Neural progenitor cell (in vitro differentiated cells): ENCODE measurements around the gene GLIS2. TPM values are rescaled to one million over a fixed set of nuclear protein-coding genes. Genes with fewer than 3 reads are reported as not detected.

ENCODE experiments used
- DNase-seq: peaks from one replicate; pipeline ENCODE4 v3.0.0-alpha.2; 2016; ENCODE audit warnings: low spot score
- H2AFZ ChIP-seq: fragments of 200-600 bp; sonication (generic); replicated peaks from 2 replicates; pipeline ENCODE4 v1.6.1; 2016; ENCODE audit warnings: antibody characterized with exemption
- H3F3A ChIP-seq: fragments of 200-600 bp; sonication (generic); 2 replicates; pipeline ENCODE4 v1.6.1; 2016; ENCODE audit warnings: antibody characterized with exemption, low read depth
- H3K27ac ChIP-seq: fragments of 200-600 bp; sonication (generic); 2 replicates; pipeline ENCODE4 v1.5.1; 2016; ENCODE audit warnings: mild to moderate bottlenecking
- H3K27me3 ChIP-seq: fragments of 200-600 bp; sonication (generic); 2 replicates; pipeline ENCODE4 v1.6.1; 2016; ENCODE audit warnings: mild to moderate bottlenecking, moderate library complexity
- H3K36me3 ChIP-seq: fragments of 200-600 bp; sonication (generic); 2 replicates; pipeline ENCODE4 v1.5.1; 2016
- H3K4me1 ChIP-seq: fragments of 200-600 bp; sonication (generic); 2 replicates; pipeline ENCODE4 v1.6.1; 2016; ENCODE audit warnings: mixed run types
- H3K4me2 ChIP-seq: fragments of 200-600 bp; sonication (generic); 2 replicates; pipeline ENCODE4 v1.6.1; 2016
- H3K4me3 ChIP-seq: fragments of 200-600 bp; sonication (generic); 2 replicates; pipeline ENCODE4 v1.5.1; 2016
- H3K79me2 ChIP-seq: fragments of 200-600 bp; sonication (generic); 2 replicates; pipeline ENCODE4 v1.6.1; 2016; ENCODE audit warnings: low read depth
- H3K9ac ChIP-seq: fragments of 200-600 bp; sonication (generic); 2 replicates; pipeline ENCODE4 v1.6.1; 2016
- H3K9me3 ChIP-seq: fragments of 200-600 bp; sonication (generic); 2 replicates; pipeline ENCODE4 v1.5.1; 2016; ENCODE audit warnings: low read depth
- H4K20me1 ChIP-seq: fragments of 200-600 bp; sonication (generic); 2 replicates; pipeline ENCODE4 v1.6.1; 2016; ENCODE audit warnings: low read depth
- H3K27ac Mint-ChIP-seq: 3 replicates; pipeline ENCODE4 v1.8.0; 2021; ENCODE audit warnings: mixed read lengths
- H3K27me3 Mint-ChIP-seq: 2 replicates; pipeline ENCODE4 v1.8.0; 2022; ENCODE audit warnings: low read depth, mild to moderate bottlenecking, inconsistent platforms, moderate library complexity, mixed read lengths; ENCODE audit not compliant: insufficient read depth
- H3K36me3 Mint-ChIP-seq: 3 replicates; pipeline ENCODE4 v1.8.0; 2021; ENCODE audit warnings: mixed read lengths
- H3K4me1 Mint-ChIP-seq: 3 replicates; pipeline ENCODE4 v1.8.0; 2021; ENCODE audit warnings: mixed read lengths
- H3K4me3 Mint-ChIP-seq: 3 replicates; pipeline ENCODE4 v1.8.0; 2021; ENCODE audit warnings: mild to moderate bottlenecking, moderate library complexity, mixed read lengths
- H3K9me3 Mint-ChIP-seq: 3 replicates; pipeline ENCODE4 v1.8.0; 2020; ENCODE audit warnings: mixed read lengths
- EZH2 ChIP-seq: fragments of 200-600 bp; sonication (generic); IDR thresholded peaks from 2 replicates; pipeline ENCODE4 v1.6.1; 2017; ENCODE audit warnings: antibody characterized with exemption, mild to moderate bottlenecking, moderate library complexity
- EZH2phosphoT487 ChIP-seq: fragments of 200-600 bp; sonication (generic); IDR thresholded peaks from 2 replicates; pipeline ENCODE4 v1.6.1; 2017; ENCODE audit warnings: antibody characterized with exemption
- total RNA-seq: library from RNA; depleted of rRNA; stranded (reverse); fragments of >200 nt; gene quantifications from 2 replicates; pipeline ENCODE4 v1.2.3, GENCODE V29; 2015; ENCODE audit warnings: low replicate concordance
- TF ChIP-seq, protein P1 (sequence below): fragments of 200-600 bp; sonication (generic); IDR thresholded peaks from 2 replicates; pipeline ENCODE4 v1.5.1; 2017; ENCODE audit warnings: antibody characterized with exemption, mild to moderate bottlenecking

GLIS2 gene
- total RNA-seq, 1 donor from 2014 or later = 0.15 TPM

DNA sequence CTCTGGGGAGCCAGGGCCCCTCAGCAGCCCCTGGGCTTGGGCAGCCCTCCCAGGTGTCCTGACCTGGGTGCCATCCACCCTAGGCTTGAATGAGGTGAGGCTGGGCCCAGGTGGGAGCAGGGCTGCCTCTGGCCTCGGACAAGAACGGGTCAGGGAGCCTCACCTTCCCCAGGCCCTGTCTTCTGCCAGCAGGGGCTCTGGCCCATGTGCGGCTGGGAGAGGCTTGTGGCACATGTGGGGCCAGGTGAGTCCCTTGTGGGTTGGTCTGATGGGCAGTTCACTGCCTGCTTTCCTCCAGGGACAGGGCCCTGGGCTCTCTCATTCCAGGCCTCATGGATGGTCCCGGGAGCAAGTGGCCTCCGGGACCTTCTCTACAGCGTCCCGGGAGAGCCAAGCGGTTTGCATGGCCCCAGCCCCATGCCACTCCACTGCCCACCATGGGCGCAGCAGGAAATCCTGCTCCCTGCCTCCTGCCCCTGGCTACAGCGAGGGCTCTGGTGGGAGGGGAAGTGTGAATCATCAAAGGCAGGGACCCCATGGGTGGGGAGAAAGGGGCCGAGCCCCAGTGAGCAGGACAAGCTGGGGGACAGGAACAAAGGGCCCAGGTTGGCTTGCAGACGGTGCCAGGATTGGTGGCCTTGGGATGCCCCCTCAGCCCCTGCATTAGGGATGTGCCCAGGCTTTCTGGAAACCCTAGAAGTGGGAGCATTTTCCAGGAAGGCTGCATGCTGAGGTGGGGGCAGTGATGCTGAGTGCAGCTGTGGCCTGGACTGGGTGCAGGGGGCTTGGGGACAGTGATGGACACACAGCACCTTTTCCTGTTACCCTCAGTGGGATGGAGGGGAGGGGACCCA is 68.0 kb downstream of the GLIS2 start:
- H3K4me1 ChIP-seq = peaks cover 14% of the 10 kb centered on the region
- H4K20me1 ChIP-seq = peaks cover 7% of the 10 kb centered on the region
- no peaks in the 10 kb centered on the region for H3K36me3 ChIP-seq

DNA sequence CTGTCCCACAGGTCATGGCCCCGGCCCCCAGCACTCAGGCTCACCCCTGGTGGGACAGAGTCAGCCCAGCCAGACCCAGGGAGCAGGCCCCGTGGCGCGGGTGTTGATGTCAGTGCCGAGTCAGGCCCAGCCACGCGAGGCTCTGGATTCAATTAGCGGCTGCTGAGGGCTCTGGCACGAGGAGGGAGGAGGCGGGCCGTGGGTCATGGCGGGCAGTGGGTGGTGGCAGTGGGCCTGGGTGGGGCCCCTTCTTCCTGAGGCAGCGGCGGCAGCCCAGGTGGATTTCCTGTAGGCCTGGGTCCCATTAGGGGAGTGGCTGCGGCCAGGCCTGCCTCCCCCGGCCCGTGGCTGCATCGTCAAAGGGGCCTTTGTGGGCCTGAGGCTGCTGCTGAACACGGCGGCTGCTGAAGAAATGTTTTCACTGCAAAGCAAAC is 68.7 kb downstream of the GLIS2 start:
- Histone ChIP-seq H3K4me2 (no peak overlapping the region), H3K9me3 (no peaks in the 10 kb centered on the region), H3K79me2 (no peaks in the 10 kb centered on the region), H3K36me3 (no peaks in the 10 kb centered on the region), H2AFZ (no peak overlapping the region), H4K20me1 (peaks cover under 1% of the 10 kb centered on the region), H3F3A (no peaks in the 10 kb centered on the region), H3K27ac (no peak overlapping the region), H3K4me3 (no peak overlapping the region), H3K27me3 (no peaks in the 10 kb centered on the region), H3K9ac (no peak overlapping the region), H3K4me1 (peaks cover 16% of the 10 kb centered on the region)
- Mint-ChIP-seq H3K9me3 (no peaks in the 10 kb centered on the region), H3K36me3 (no peaks in the 10 kb centered on the region), H3K27ac (no peak overlapping the region), H3K4me1 (peaks cover 26% of the 10 kb centered on the region), H3K4me3 (no peak overlapping the region), H3K27me3 (peaks cover 4% of the 10 kb centered on the region)
- no peak for TF ChIP-seq EZH2phosphoT487
- TF ChIP-seq, protein P1, sequence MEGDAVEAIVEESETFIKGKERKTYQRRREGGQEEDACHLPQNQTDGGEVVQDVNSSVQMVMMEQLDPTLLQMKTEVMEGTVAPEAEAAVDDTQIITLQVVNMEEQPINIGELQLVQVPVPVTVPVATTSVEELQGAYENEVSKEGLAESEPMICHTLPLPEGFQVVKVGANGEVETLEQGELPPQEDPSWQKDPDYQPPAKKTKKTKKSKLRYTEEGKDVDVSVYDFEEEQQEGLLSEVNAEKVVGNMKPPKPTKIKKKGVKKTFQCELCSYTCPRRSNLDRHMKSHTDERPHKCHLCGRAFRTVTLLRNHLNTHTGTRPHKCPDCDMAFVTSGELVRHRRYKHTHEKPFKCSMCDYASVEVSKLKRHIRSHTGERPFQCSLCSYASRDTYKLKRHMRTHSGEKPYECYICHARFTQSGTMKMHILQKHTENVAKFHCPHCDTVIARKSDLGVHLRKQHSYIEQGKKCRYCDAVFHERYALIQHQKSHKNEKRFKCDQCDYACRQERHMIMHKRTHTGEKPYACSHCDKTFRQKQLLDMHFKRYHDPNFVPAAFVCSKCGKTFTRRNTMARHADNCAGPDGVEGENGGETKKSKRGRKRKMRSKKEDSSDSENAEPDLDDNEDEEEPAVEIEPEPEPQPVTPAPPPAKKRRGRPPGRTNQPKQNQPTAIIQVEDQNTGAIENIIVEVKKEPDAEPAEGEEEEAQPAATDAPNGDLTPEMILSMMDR = no peak
- TF ChIP-seq EZH2 = no peak
- DNase-seq = no peak

More for the DNA sequence above, 68.0 kb downstream of the GLIS2 start:
- Histone ChIP-seq H3K79me2 (no peaks in the 10 kb centered on the region), H3K27ac (no peak overlapping the region), H3K4me3 (no peak overlapping the region), H3K9me3 (no peaks in the 10 kb centered on the region), H3F3A (no peaks in the 10 kb centered on the region), H3K27me3 (no peaks in the 10 kb centered on the region), H2AFZ (no peak overlapping the region), H3K4me2 (no peak overlapping the region), H3K9ac (no peak overlapping the region)
- H3K36me3 Mint-ChIP-seq = no peaks in the 10 kb centered on the region
- no peak overlapping the region for H3K4me3 Mint-ChIP-seq
- no peak for TF ChIP-seq EZH2phosphoT487
- TF ChIP-seq, protein P1 = no peak
- TF ChIP-seq EZH2 = no peak
- H3K9me3 Mint-ChIP-seq = no peaks in the 10 kb centered on the region
- H3K27ac Mint-ChIP-seq = no peak overlapping the region
- H3K27me3 Mint-ChIP-seq = peaks cover 5% of the 10 kb centered on the region
- peaks cover 22% of the 10 kb centered on the region for H3K4me1 Mint-ChIP-seq
- no peak for DNase-seq

DNA sequence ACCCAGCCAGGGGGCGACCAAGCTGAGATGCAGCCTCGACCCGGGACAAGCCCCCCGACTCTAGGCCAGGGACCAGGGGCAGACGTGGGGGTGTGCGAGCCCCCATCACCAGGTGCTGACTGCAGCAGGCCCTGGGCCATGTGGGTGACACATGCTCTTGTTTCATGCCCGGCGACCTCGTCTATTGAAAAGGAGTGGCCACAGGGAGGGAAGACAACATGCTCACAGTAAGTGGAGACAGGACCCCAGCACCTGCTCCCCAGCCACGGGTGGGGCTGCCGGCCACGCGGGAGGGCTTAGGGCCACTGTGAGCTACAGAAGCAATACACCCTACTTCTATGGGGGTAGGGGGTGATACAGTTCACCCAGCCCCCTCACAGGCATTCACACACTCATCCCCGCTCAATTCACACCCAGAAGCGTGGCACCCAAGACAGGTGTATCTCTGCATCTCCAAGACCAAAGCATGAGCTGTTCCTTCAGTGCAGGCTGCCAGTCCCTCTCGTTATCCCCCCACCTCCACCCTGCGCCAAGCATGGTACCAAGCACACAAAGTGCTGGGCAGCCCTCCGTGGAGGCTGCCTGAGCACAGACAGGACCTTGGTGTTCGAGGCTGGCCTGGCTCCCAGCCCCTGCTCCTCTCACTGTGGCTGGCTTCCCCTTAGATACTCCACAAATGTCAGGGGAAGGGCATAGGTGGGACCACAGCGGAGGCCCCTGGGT is 69.4 kb downstream of the GLIS2 start:
- Mint-ChIP-seq H3K27ac (no peak overlapping the region), H3K27me3 (peaks cover 8% of the 10 kb centered on the region), H3K4me3 (no peak overlapping the region), H3K36me3 (no peaks in the 10 kb centered on the region), H3K9me3 (no peaks in the 10 kb centered on the region), H3K4me1 (peaks cover 29% of the 10 kb centered on the region)
- H4K20me1 ChIP-seq = no peaks in the 10 kb centered on the region
- no peak overlapping the region for H3K4me2 ChIP-seq
- no peak for TF ChIP-seq EZH2
- no peak for TF ChIP-seq EZH2phosphoT487
- TF ChIP-seq, protein P1 = no peak
- H3K36me3 ChIP-seq = no peaks in the 10 kb centered on the region
- DNase-seq = no peak
- peaks cover 21% of the 10 kb centered on the region for H3K4me1 ChIP-seq
- no peaks in the 10 kb centered on the region for H3K79me2 ChIP-seq
- H3F3A ChIP-seq = peaks cover 4% of the 10 kb centered on the region
- H3K27me3 ChIP-seq = no peaks in the 10 kb centered on the region
- no peaks in the 10 kb centered on the region for H3K9me3 ChIP-seq
- H3K9ac ChIP-seq = no peak overlapping the region
- H2AFZ ChIP-seq = no peak overlapping the region
- H3K4me3 ChIP-seq = no peak overlapping the region
- no peak overlapping the region for H3K27ac ChIP-seq
